Effector memory CD4-positive, alpha-beta T cell (primary cell): ENCODE measurements around the gene SPRR1A.

Source experiments
- DNase-seq, 3 donors: peaks; one replicate each; pipeline ENCODE4 v3.0.0-alpha.2; 2020
- H3K27ac ChIP-seq: 2 replicates; pipeline ENCODE4 v1.7.0; 2013; ENCODE audit warnings: mild to moderate bottlenecking, low read length, moderate library complexity; ENCODE audit not compliant: insufficient read depth, poor library complexity, severe bottlenecking
- H3K27me3 ChIP-seq: replicated peaks from 2 replicates; pipeline ENCODE4 v1.7.0; 2013; ENCODE audit warnings: mild to moderate bottlenecking, low read length; ENCODE audit not compliant: insufficient read depth, control insufficient read depth, poor library complexity, severe bottlenecking
- H3K36me3 ChIP-seq: 2 replicates; pipeline ENCODE4 v1.7.0; 2013; ENCODE audit warnings: mild to moderate bottlenecking, low read length, moderate library complexity; ENCODE audit not compliant: control insufficient read depth, insufficient read depth
- H3K4me1 ChIP-seq: 2 replicates; pipeline ENCODE4 v1.7.0; 2013; ENCODE audit warnings: low read length, mild to moderate bottlenecking; ENCODE audit not compliant: control insufficient read depth, insufficient read depth, poor library complexity, severe bottlenecking
- H3K4me3 ChIP-seq: 2 replicates; pipeline ENCODE4 v1.7.0; 2013; ENCODE audit warnings: low read length, low read depth, mild to moderate bottlenecking; ENCODE audit not compliant: insufficient read depth, poor library complexity, severe bottlenecking
- H3K9me3 ChIP-seq: 2 replicates; pipeline ENCODE4 v1.7.0; 2013; ENCODE audit warnings: mild to moderate bottlenecking, low read length, moderate library complexity; ENCODE audit not compliant: control insufficient read depth

SPRR1A gene

DNA sequence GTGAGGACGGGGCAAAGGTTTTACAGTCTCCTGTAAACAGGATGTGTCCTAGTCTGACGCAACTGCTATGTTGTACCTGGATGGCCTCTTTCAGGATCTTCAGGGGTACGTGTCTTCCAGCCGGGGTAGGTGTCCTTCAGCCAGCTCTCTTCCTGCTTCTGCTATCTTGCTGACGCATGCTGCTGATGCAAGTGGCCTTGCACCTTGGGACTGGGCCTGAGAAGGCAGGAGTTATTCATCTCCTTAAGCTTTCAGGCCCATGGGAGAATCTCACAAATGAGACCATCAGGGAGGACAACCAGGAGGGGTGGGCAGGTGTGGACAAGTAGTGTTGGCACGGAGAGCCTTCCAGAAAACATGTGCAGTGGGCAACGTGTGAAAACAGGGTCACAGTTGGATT is 39.2 kb downstream of the SPRR1A start:
- Histone ChIP-seq H3K36me3 (no peaks in the 10 kb centered on the region), H3K27ac (no peak overlapping the region), H3K4me3 (no peak overlapping the region), H3K27me3 (no peaks in the 10 kb centered on the region), H3K4me1 (no peaks in the 10 kb centered on the region), H3K9me3 (no peaks in the 10 kb centered on the region)
- no peak for DNase-seq

- H3K27me3 ChIP-seq = no peaks in the 10 kb centered on the region
- H3K4me3 ChIP-seq = no peak overlapping the region
- no peaks in the 10 kb centered on the region for H3K4me1 ChIP-seq
- no peaks in the 10 kb centered on the region for H3K9me3 ChIP-seq
- H3K36me3 ChIP-seq = no peaks in the 10 kb centered on the region
- H3K27ac ChIP-seq = no peak overlapping the region
- DNase-seq = no peak
Measured at GRCh38 chr1:153024413-153024812, 40.5 kb downstream of the SPRR1A start.

- H3K4me1 ChIP-seq = no peaks in the 10 kb centered on the region
- no peak overlapping the region for H3K4me3 ChIP-seq
- no peak overlapping the region for H3K27ac ChIP-seq
- H3K27me3 ChIP-seq = no peaks in the 10 kb centered on the region
- DNase-seq = no peak
- no peaks in the 10 kb centered on the region for H3K36me3 ChIP-seq
- H3K9me3 ChIP-seq = no peaks in the 10 kb centered on the region
Measured at GRCh38 chr1:153025797-153026196, 41.9 kb downstream of the SPRR1A start.

- Histone ChIP-seq H3K9me3 (no peaks in the 10 kb centered on the region), H3K4me1 (no peaks in the 10 kb centered on the region), H3K36me3 (no peaks in the 10 kb centered on the region), H3K27me3 (no peaks in the 10 kb centered on the region), H3K27ac (no peak overlapping the region), H3K4me3 (no peak overlapping the region)
- DNase-seq = no peak
Measured at GRCh38 chr1:153028766-153029165, 44.9 kb downstream of the SPRR1A start.

DNA sequence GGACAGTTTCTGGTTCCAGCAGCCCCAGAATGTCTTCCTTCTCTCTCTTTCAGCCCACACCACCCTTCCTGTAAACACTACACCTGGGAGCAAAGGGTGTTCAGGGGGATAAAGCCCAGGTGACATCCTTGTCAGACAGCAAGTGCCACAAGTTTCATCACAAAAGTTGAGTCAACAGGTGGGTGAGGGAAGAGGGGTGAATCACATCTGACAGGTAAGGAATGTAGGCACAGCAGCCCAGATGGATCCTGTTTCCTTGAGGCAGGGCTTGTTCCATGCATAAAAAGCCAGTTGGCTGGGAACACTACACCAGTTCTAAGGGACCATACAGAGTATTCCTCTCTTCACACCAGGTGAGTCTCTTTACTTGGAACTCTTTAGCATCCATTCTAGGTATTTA is 47.0 kb downstream of the SPRR1A start, which contains the start of gene SPRR1B:
TSS of gene SPRR1B (plus strand) at position 309 of the 400 bp plus-strand sequence. CDS start 1,143 bp downstream, outside the sequence.
- Histone ChIP-seq H3K36me3 (no peaks in the 10 kb centered on the region), H3K27ac (no peak within 1 kb of the TSS), H3K4me1 (no peaks in the 10 kb centered on the region), H3K27me3 (no peaks in the 10 kb centered on the region), H3K4me3 (no peak within 1 kb of the TSS), H3K9me3 (no peaks in the 10 kb centered on the region)
- no peak for DNase-seq

DNA sequence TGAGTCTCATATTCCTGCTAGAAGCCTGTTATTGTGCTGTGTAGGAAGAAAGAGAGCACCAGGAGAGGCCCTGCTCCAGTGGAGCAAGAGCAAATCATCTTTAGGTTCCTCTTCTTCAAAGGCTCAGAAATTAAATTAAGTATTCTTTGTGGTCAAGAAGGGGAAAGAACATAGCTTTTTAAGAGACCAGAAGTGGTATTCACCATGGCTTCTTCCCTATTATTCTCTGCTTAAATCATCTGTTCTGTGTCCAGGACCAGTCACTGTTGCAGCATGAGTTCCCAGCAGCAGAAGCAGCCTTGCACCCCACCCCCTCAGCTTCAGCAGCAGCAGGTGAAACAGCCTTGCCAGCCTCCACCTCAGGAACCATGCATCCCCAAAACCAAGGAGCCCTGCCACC is 48.2 kb downstream of the SPRR1A start:
- Histone ChIP-seq H3K4me1 (no peaks in the 10 kb centered on the region), H3K27me3 (no peaks in the 10 kb centered on the region), H3K4me3 (no peak overlapping the region), H3K27ac (no peak overlapping the region), H3K9me3 (no peaks in the 10 kb centered on the region), H3K36me3 (no peaks in the 10 kb centered on the region)
- no peak for DNase-seq

DNA sequence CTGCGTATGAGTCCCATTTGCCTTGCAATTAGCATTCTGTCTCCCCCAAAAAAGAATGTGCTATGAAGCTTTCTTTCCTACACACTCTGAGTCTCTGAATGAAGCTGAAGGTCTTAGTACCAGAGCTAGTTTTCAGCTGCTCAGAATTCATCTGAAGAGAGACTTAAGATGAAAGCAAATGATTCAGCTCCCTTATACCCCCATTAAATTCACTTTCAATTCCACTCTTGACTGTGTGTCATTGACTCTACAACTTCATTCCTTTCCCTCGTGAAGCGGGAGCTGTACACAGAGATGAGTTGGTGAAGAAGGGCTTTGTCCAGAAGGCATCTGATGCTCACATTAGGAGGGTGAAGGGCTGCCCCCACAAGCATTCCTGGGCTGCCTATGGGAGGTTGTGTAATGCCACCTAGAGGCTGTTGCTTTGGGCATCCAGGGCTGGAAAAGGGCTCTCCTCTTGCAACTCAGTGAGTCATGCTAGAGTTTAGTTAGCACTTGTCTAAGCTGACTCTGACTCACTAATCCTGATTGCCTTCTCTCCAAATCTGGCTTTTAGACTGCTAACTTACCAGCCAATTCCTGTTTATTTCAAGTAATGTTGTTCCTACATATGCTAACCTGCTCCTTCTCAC is 48.9 kb downstream of the SPRR1A start:
- Histone ChIP-seq H3K4me3 (no peak overlapping the region), H3K27me3 (no peaks in the 10 kb centered on the region), H3K4me1 (no peaks in the 10 kb centered on the region), H3K36me3 (no peaks in the 10 kb centered on the region), H3K9me3 (no peaks in the 10 kb centered on the region), H3K27ac (no peak overlapping the region)
- no peak for DNase-seq

GRCh38 chr1:153035211-153035610 is 51.3 kb downstream of the SPRR1A start:
- no peak for DNase-seq
- Histone ChIP-seq H3K9me3 (no peaks in the 10 kb centered on the region), H3K36me3 (no peaks in the 10 kb centered on the region), H3K27ac (no peak overlapping the region), H3K4me3 (no peak overlapping the region), H3K4me1 (no peaks in the 10 kb centered on the region), H3K27me3 (no peaks in the 10 kb centered on the region)
